H1 (cell line): ENCODE results near the gene CFAP58. TPM values are rescaled to one million over a fixed set of nuclear protein-coding genes. Genes with fewer than 3 reads are reported as not detected.
A peak's percentile ranks its signal among the peaks of the same experiment; 100 is the strongest.

Source experiments
- CTCF ChIA-PET: fragments of 300-600 bp; sonication (Branson Sonifier 250); formaldehyde crosslinking; loops from one replicate; lab custom pipeline; 2021; ENCODE audit not compliant: partially characterized antibody; lab: Charles Lee
- POLR2A ChIA-PET: fragments of 300-600 bp; sonication (Branson Sonifier 250); formaldehyde crosslinking; loops from one replicate; lab custom pipeline; 2021; ENCODE audit warnings: inconsistent platforms; ENCODE audit not compliant: partially characterized antibody; lab: Charles Lee
- DNase-seq, 2 experiments: peaks; one replicate each; pipeline versions ENCODE4 v3.0.0 to v3.0.0-alpha.2; 2010 to 2022; ENCODE audit warnings: low spot score in 2 of 2, low read depth in 1 of 2, mixed read lengths in 1 of 2
- FAIRE-seq: peaks from 2 replicates; lab custom pipeline; 2011; peaks lifted over from hg19 to GRCh38; lab: Jason Lieb, UNC
- H2AFZ ChIP-seq: 2 replicates; pipeline ENCODE4 v1.8.1; 2012; ENCODE audit warnings: low read length, inconsistent platforms
- H2AK5ac ChIP-seq: 2 replicates; pipeline ENCODE4 v1.6.1; 2013; ENCODE audit warnings: low read depth, low read length
- H2BK120ac ChIP-seq: replicated peaks from 2 replicates; pipeline ENCODE3; 2013; ENCODE audit warnings: low read depth, low read length, inconsistent platforms
- H2BK12ac ChIP-seq: 2 replicates; pipeline ENCODE4 v1.6.1; 2013; ENCODE audit warnings: low read depth, low read length
- H2BK15ac ChIP-seq: 2 replicates; pipeline ENCODE4 v1.6.1; 2013; ENCODE audit warnings: low read length
- H2BK20ac ChIP-seq: 2 replicates; pipeline ENCODE4 v1.6.1; 2013; ENCODE audit warnings: low read length
- H2BK5ac ChIP-seq: 2 replicates; pipeline ENCODE4 v1.6.1; 2013; ENCODE audit warnings: low read depth, low read length
- H3K14ac ChIP-seq: 2 replicates; pipeline ENCODE4 v1.6.1; 2013; ENCODE audit warnings: inconsistent platforms; ENCODE audit not compliant: insufficient read length
- H3K18ac ChIP-seq: 2 replicates; pipeline ENCODE4 v1.6.1; 2013; ENCODE audit warnings: low read length; ENCODE audit errors: extremely low read depth
- H3K23ac ChIP-seq: 2 replicates; pipeline ENCODE4 v1.6.1; 2013; ENCODE audit warnings: inconsistent platforms; ENCODE audit not compliant: insufficient read length
- H3K23me2 ChIP-seq: 2 replicates; pipeline ENCODE4 v1.6.1; 2013; ENCODE audit warnings: low read depth, low read length
- H3K27ac ChIP-seq: 2 replicates; pipeline ENCODE4 v1.6.1; 2011; ENCODE audit warnings: low read depth, low read length, inconsistent platforms
- H3K27me3 ChIP-seq, 4 experiments: replicated peaks in 1 of 4; 1 replicate in 1 of 4; 2 replicates in 3 of 4; pipeline versions ENCODE4 v1.6.1 to v1.8.1; 2011 to 2013; ENCODE audit warnings: low read length in 3 of 4, mild to moderate bottlenecking in 3 of 4, inconsistent platforms in 2 of 4, mixed read lengths in 2 of 4, moderate library complexity in 1 of 4; ENCODE audit not compliant: control insufficient read depth in 3 of 4, insufficient read depth in 3 of 4; ENCODE audit errors: extremely low read depth in 1 of 4
- H3K36me3 ChIP-seq, 4 experiments: 2 replicates each; pipeline versions ENCODE4 v1.6.1 to v1.8.1; 2011 to 2013; ENCODE audit warnings: mild to moderate bottlenecking in 4 of 4, low read length in 3 of 4, moderate library complexity in 2 of 4, control low read depth in 1 of 4, inconsistent platforms in 1 of 4; ENCODE audit not compliant: insufficient read depth in 4 of 4, control insufficient read depth in 2 of 4
- H3K4ac ChIP-seq: replicated peaks from 2 replicates; pipeline ENCODE3; 2013; ENCODE audit warnings: low read length, low read depth, mixed read lengths, inconsistent platforms; ENCODE audit not compliant: insufficient read length
- H3K4me1 ChIP-seq, 4 experiments: replicated peaks in 1 of 4; 1 replicate in 1 of 4; 2 replicates in 3 of 4; pipeline versions ENCODE4 v1.6.1 to v1.8.1; 2011 to 2013; ENCODE audit warnings: low read length in 3 of 4, inconsistent platforms in 2 of 4, mixed read lengths in 1 of 4; ENCODE audit not compliant: insufficient read depth in 4 of 4, control insufficient read depth in 3 of 4
- H3K4me2 ChIP-seq, 2 experiments: 2 replicates each; pipeline versions ENCODE4 v1.6.1 to v1.8.1; 2011 to 2013; ENCODE audit warnings: low read depth in 2 of 2, low read length in 2 of 2, control low read depth in 1 of 2, inconsistent platforms in 1 of 2, mild to moderate bottlenecking in 1 of 2; ENCODE audit not compliant: insufficient read depth in 1 of 2
- H3K4me3 ChIP-seq, 4 experiments: fragments of 200-600, 300-600 bp in 1 of 4; sonication (generic), shearing (Covaris generic), sonication (Bioruptor Twin) in 1 of 4; 2 replicates each; pipeline versions ENCODE4 v1.5.1 to v1.8.1; 2011 to 2016; ENCODE audit warnings: low read length in 4 of 4, low read depth in 3 of 4, control low read depth in 2 of 4, inconsistent platforms in 2 of 4, mild to moderate bottlenecking in 2 of 4, mixed read lengths in 1 of 4, moderate library complexity in 1 of 4; ENCODE audit not compliant: insufficient read depth in 2 of 4; ENCODE audit errors: extremely low read depth in 1 of 4
- H3K56ac ChIP-seq: replicated peaks from 2 replicates; pipeline ENCODE3; 2013; ENCODE audit warnings: low read depth, mild to moderate bottlenecking, mixed read lengths, low read length, inconsistent platforms; ENCODE audit not compliant: insufficient read length
- H3K79me1 ChIP-seq: 2 replicates; pipeline ENCODE4 v1.6.1; 2013; ENCODE audit warnings: low read depth, low read length, control low read depth
- H3K79me2 ChIP-seq, 2 experiments: 2 replicates each; pipeline versions ENCODE4 v1.6.1 to v1.8.1; 2012 to 2013; ENCODE audit warnings: low read length in 2 of 2, mild to moderate bottlenecking in 2 of 2, inconsistent platforms in 1 of 2; ENCODE audit not compliant: insufficient read depth in 2 of 2, control insufficient read depth in 1 of 2
- H3K9ac ChIP-seq, 4 experiments: replicated peaks in 1 of 4; 1 replicate in 1 of 4; 2 replicates in 3 of 4; pipeline versions ENCODE4 v1.6.1 to v1.8.1; 2011 to 2013; ENCODE audit warnings: low read depth in 3 of 4, low read length in 3 of 4, control low read depth in 2 of 4, mild to moderate bottlenecking in 2 of 4, moderate library complexity in 2 of 4, inconsistent platforms in 1 of 4; ENCODE audit errors: extremely low read depth in 1 of 4
- H3K9me3 ChIP-seq, 2 experiments: 2 replicates each; pipeline versions ENCODE4 v1.6.1 to v1.8.1; 2012 to 2013; ENCODE audit warnings: mild to moderate bottlenecking in 2 of 2, moderate library complexity in 2 of 2, control low read depth in 1 of 2, inconsistent platforms in 1 of 2, low read depth in 1 of 2, low read length in 1 of 2, mixed read lengths in 1 of 2; ENCODE audit not compliant: insufficient read depth in 2 of 2
- H4K20me1 ChIP-seq, 2 experiments: replicated peaks in 1 of 2; 2 replicates each; pipeline versions ENCODE3 to v1.8.1; 2011 to 2013; ENCODE audit warnings: inconsistent platforms in 2 of 2, low read length in 2 of 2, mild to moderate bottlenecking in 1 of 2; ENCODE audit not compliant: insufficient read depth in 2 of 2, control insufficient read depth in 1 of 2
- H4K5ac ChIP-seq: 2 replicates; pipeline ENCODE4 v1.6.1; 2013; ENCODE audit warnings: low read length, low read depth, mixed read lengths, inconsistent platforms; ENCODE audit not compliant: insufficient read length
- H4K8ac ChIP-seq: 2 replicates; pipeline ENCODE4 v1.8.0; 2013; ENCODE audit warnings: mild to moderate bottlenecking, moderate library complexity, low read length, inconsistent platforms; ENCODE audit not compliant: insufficient read depth; ENCODE audit errors: extremely low read depth
- H4K91ac ChIP-seq: replicated peaks from 2 replicates; pipeline ENCODE3; 2013; ENCODE audit warnings: low read length, mixed read lengths, inconsistent platforms; ENCODE audit not compliant: insufficient read length
- CTBP2 ChIP-seq: IDR thresholded peaks from 2 replicates; pipeline ENCODE4 v1.7.0; 2011; ENCODE audit warnings: borderline replicate concordance, mild to moderate bottlenecking, moderate library complexity, mixed read lengths, low read length; ENCODE audit not compliant: insufficient read depth, insufficient read length
- GABPA ChIP-seq: IDR thresholded peaks from 2 replicates; pipeline ENCODE4 v1.6.1; 2011; ENCODE audit warnings: mild to moderate bottlenecking, low read length, moderate library complexity, borderline replicate concordance; ENCODE audit not compliant: insufficient read depth
- GTF2F1 ChIP-seq: IDR thresholded peaks from 2 replicates; pipeline ENCODE4 v1.6.1; 2012; ENCODE audit warnings: low read depth, low read length, improper control_type of control experiment, borderline replicate concordance
- KDM4A ChIP-seq: IDR thresholded peaks from one replicate; pipeline ENCODE4 v1.7.1; 2012; ENCODE audit warnings: low read depth, mild to moderate bottlenecking, moderate library complexity, low read length, inconsistent platforms; ENCODE audit not compliant: severe bottlenecking
- POU5F1 ChIP-seq: IDR thresholded peaks from 2 replicates; pipeline ENCODE4 v1.6.1; 2011; ENCODE audit warnings: low read depth, mild to moderate bottlenecking, low read length, moderate library complexity
- SAP30 ChIP-seq: fragments of 300-600 bp; sonication (generic); IDR thresholded peaks from 2 replicates; pipeline ENCODE4 v1.7.1; 2012; ENCODE audit warnings: low read length, moderate library complexity, mild to moderate bottlenecking, inconsistent platforms; ENCODE audit not compliant: insufficient read depth, insufficient replicate concordance
- SP2 ChIP-seq: IDR thresholded peaks from 2 replicates; pipeline ENCODE4 v1.6.1; 2012; ENCODE audit warnings: mild to moderate bottlenecking, low read length, inconsistent platforms
- TAF1 ChIP-seq: IDR thresholded peaks from 2 replicates; pipeline ENCODE4 v1.6.1; 2011; ENCODE audit warnings: mild to moderate bottlenecking, low read depth, low read length
- TBP ChIP-seq: IDR thresholded peaks from 2 replicates; pipeline ENCODE4 v1.6.1; 2011; ENCODE audit warnings: low read depth, low read length, improper control_type of control experiment
- TCF12 ChIP-seq: IDR thresholded peaks from 2 replicates; pipeline ENCODE4 v1.6.1; 2011; ENCODE audit warnings: low read depth, mild to moderate bottlenecking, low read length
- WGBS, 2 experiments: shearing (Covaris generic) in 1 of 2; methylation state at CpG; one replicate each; pipeline versions ENCODE4 v1.1.6 to v1.1.7; 2013 to 2015; ENCODE audit warnings: low lambda C conversion rate in 2 of 2, mixed read lengths in 2 of 2, inconsistent platforms in 1 of 2, low coverage in 1 of 2, missing lambda C conversion rate in 1 of 2; ENCODE audit not compliant: insufficient replicate concordance in 2 of 2, insufficient coverage in 1 of 2, insufficient read length in 1 of 2; ENCODE audit errors: extremely low coverage in 1 of 2, missing lambda C conversion rate in 1 of 2; 5-methylcytosine and 5-hydroxymethylcytosine counted together
- polyA plus RNA-seq, 7 experiments: library from polyadenylated mRNA; depleted of rRNA in 3 of 7; stranded (reverse) in 5 of 7; unstranded in 2 of 7; fragments of >200 nt in 5 of 7; fragments of 200-250 nt in 2 of 7; gene quantifications; 1 replicate in 5 of 7; 2 replicates in 1 of 7; 4 replicates in 1 of 7; pipeline versions ENCODE4 v1.2.1 to v1.2.3, GENCODE V29; 2011 to 2013; ENCODE audit warnings: missing spikeins in 2 of 7, mixed read lengths in 2 of 7
- total RNA-seq: library from RNA; stranded (reverse); fragmentation: NEBNext Ultra II Directional; extraction: Animal tissue kit (Norgen Biotek cat#: 25700); gene quantifications from 2 replicates; pipeline ENCODE4 v1.2.1, GENCODE V29; 2021

Gene CFAP58
- total and polyA plus RNA-seq, 2 of the 8 experiments (the other 6 are each of a cell fraction or from before 2014, with no cell fraction given) = 0.32 to 0.71 TPM

DNA sequence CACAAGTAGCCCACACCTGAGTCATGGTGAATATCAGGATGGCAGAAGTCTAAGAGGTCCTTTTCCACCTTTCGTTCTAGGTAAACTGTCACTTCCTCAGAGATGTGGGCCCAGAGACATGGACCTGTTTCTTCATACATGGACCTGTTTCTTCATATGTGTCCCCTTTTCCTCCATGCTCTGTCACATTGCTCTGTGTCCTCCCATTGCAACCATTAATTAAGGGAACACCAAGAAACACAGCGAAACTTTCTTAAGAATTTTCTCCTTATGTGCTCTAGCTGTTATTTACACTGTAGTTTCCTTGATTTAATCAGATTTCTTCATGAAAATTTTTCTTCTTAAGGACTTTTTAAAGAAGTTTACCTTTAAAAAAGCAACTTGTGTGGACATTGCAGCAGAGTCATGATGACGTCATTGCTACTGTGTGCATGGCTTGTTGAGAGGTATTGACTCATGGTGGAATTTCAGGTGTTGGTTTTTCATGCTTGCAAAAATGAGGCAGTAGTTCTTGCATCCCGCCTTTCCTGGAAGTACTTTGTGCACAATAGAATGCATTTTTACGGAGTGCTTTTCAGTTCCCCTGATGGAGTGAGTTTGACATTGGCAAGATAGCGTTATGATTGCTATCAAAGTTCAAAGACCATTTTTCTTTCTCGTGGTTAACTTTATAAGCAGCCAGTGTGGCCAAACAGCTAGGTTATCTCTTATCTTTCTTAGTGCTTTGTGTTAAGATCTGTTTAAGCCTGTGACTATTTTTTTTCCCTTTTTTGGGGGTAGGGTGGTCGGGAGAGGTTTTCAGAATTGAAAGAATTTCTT is 37.7 kb downstream of the CFAP58 start:
- no peaks in the 10 kb centered on the region for H3K9me3 ChIP-seq
- no peaks in the 10 kb centered on the region; a peak in 1 of 7 replicates for H3K4me1 ChIP-seq
- no peak overlapping the region for H2BK120ac ChIP-seq
- H3K14ac ChIP-seq = no peak overlapping the region
- H4K5ac ChIP-seq = no peak overlapping the region
- no peaks in the 10 kb centered on the region for H3K23me2 ChIP-seq
- no peaks in the 10 kb centered on the region for H4K20me1 ChIP-seq
- peak; percentile 28 for FAIRE-seq
- DNase-seq = no peak
- H2BK20ac ChIP-seq = no peak overlapping the region
- no peak overlapping the region for H4K8ac ChIP-seq
- H2BK5ac ChIP-seq = no peak overlapping the region
- H2BK12ac ChIP-seq = no peak overlapping the region
- no peak overlapping the region for H3K4ac ChIP-seq
- POLR2A ChIA-PET = no interaction called here
- no peak overlapping the region for H3K18ac ChIP-seq
- H2AFZ ChIP-seq = no peak overlapping the region
- H3K56ac ChIP-seq = no peak overlapping the region
- H3K4me2 ChIP-seq = no peak overlapping the region
- no peak overlapping the region for H2BK15ac ChIP-seq
- no peak overlapping the region for H3K27ac ChIP-seq
- H3K9ac ChIP-seq = no peak overlapping the region
- no peak for TF ChIP-seq SP2
- no peak for TF ChIP-seq TCF12
- no peak for TF ChIP-seq CTBP2
- TF ChIP-seq SAP30 = no peak
- TF ChIP-seq GTF2F1 = no peak
- TF ChIP-seq POU5F1 = no peak
- no peak for TF ChIP-seq GABPA
- TF ChIP-seq TAF1 = no peak
- no peak for TF ChIP-seq TBP
- no peak for TF ChIP-seq KDM4A
- TF ChIP-seq, all 59 proteins: peak for 0
- H3K79me2 ChIP-seq = no peaks in the 10 kb centered on the region
- no peak overlapping the region for H3K4me3 ChIP-seq
- H3K79me1 ChIP-seq = no peaks in the 10 kb centered on the region; the same call in 1 of the 2 replicates
- H3K27me3 ChIP-seq = no peaks in the 10 kb centered on the region; a peak in 1 of 7 replicates
- CTCF ChIA-PET = interaction anchor here (1.1 to 1.8 kb wide), 4 partner anchors 9 to 187 kb away, joined by 3 to 6 read pairs (median 4); no protein-coding TSS in a partner anchor
- H3K36me3 ChIP-seq = no peaks in the 10 kb centered on the region
- H2AK5ac ChIP-seq = no peak overlapping the region
- no peak overlapping the region for H4K91ac ChIP-seq
- WGBS, 2 experiments = 89% methylated on average over 8 of the region's 8 CpGs; no CpG with 5 or more reads in 1 of the 2 experiments
- H3K23ac ChIP-seq = no peak overlapping the region
